Measurements from ENCODE around the gene LMTK2.
A peak's percentile ranks its signal among the peaks of the same experiment; 100 is the strongest.

Gene LMTK2

DNA sequence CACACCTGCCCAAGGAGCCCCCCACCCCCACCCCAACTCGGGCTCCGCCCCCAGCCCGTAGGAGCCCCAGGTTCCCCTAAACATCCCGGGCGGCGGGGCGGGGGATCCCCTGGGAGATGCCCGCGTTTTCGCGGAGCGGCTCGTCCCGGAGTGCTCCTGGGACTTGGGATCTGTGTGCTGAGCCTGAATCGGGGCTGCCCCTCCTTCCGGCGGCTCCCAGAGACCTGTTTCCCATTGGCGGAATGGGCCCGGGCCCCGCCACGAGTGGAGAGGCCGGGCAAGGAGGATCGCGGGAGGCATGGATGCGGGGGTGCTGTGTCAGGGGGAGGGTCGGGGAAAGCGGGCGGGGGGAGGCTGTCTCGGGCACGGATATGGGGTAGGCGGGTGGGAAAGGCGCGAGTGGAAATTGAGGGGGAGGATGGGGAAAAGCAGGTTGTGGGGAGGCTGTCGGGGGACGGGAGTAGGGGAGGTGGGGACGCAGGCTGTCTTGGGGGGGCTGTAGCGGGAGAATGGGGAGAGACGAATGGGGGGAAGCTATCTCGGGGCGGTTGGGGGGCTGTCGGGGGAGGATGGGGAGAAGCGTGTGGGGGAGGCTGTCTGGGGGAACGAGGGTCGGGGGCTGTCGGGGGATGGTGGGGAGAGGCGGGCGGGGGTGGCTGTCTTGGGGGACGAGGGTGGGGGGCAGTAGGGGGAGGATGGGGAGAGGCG, 104.0 kb downstream of the LMTK2 start:
- DNase-seq = peak; percentile 37

DNA sequence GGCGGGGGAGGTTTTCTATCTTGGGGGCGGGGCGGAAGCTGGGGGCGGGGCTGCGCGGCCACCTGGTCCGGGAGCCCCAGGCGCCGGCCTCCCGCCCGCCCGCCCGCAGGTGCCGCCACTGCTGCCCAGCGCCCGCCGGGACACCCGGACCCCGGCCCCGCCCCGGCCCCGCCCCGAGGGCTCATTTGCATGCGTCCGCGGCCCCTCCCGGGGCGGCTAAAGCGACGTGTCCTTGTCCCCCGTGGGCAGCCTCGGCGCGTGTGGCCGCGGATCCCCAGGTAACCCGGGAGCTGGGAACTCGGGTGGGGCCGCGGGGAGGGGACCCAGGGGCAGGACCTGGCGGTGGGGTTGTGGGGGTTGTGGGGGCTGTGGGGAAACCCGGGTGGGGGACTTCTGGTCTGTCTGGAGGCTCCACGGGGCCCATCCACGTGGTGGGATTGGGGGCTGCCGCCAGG, 104.6 kb downstream of the LMTK2 start, which contains the start of gene BHLHA15:
Gene BHLHA15, plus strand, starts transcription at position 219 of the 455 bp plus-strand sequence. CDS start 871 bp downstream, outside the sequence.
- H3K27me3 Mint-ChIP-seq (ENCODE audit: low read depth, poor library complexity) = peaks cover 12% of the 10 kb centered on the region
- peaks cover 13% of the 10 kb centered on the region for H3K36me3 Mint-ChIP-seq (ENCODE audit: low read depth)
- H3K4me3 Mint-ChIP-seq = peak within 1 kb of the TSS; percentile 68
- no peaks in the 10 kb centered on the region for H3K9me3 Mint-ChIP-seq
- TF ChIP-seq, protein P1, sequence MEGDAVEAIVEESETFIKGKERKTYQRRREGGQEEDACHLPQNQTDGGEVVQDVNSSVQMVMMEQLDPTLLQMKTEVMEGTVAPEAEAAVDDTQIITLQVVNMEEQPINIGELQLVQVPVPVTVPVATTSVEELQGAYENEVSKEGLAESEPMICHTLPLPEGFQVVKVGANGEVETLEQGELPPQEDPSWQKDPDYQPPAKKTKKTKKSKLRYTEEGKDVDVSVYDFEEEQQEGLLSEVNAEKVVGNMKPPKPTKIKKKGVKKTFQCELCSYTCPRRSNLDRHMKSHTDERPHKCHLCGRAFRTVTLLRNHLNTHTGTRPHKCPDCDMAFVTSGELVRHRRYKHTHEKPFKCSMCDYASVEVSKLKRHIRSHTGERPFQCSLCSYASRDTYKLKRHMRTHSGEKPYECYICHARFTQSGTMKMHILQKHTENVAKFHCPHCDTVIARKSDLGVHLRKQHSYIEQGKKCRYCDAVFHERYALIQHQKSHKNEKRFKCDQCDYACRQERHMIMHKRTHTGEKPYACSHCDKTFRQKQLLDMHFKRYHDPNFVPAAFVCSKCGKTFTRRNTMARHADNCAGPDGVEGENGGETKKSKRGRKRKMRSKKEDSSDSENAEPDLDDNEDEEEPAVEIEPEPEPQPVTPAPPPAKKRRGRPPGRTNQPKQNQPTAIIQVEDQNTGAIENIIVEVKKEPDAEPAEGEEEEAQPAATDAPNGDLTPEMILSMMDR (IDR thresholded peaks at IDR 0.05) = no peak
- H3K27ac Mint-ChIP-seq = no peak within 1 kb of the TSS
- DNase-seq = peak; percentile 71
- H3K4me1 Mint-ChIP-seq = peaks cover 15% of the 10 kb centered on the region

More for the DNA sequence above, 104.0 kb downstream of the LMTK2 start:
- Mint-ChIP-seq H3K9me3 (no peaks in the 10 kb centered on the region), H3K36me3 (ENCODE audit: low read depth) (peaks cover 17% of the 10 kb centered on the region), H3K27ac (no peak overlapping the region), H3K4me3 (peak overlapping the region; percentile 68), H3K4me1 (peaks cover 10% of the 10 kb centered on the region), H3K27me3 (ENCODE audit: low read depth, poor library complexity) (peaks cover 12% of the 10 kb centered on the region)
- TF ChIP-seq, protein P1 (IDR thresholded peaks at IDR 0.05) = no peak

DNA sequence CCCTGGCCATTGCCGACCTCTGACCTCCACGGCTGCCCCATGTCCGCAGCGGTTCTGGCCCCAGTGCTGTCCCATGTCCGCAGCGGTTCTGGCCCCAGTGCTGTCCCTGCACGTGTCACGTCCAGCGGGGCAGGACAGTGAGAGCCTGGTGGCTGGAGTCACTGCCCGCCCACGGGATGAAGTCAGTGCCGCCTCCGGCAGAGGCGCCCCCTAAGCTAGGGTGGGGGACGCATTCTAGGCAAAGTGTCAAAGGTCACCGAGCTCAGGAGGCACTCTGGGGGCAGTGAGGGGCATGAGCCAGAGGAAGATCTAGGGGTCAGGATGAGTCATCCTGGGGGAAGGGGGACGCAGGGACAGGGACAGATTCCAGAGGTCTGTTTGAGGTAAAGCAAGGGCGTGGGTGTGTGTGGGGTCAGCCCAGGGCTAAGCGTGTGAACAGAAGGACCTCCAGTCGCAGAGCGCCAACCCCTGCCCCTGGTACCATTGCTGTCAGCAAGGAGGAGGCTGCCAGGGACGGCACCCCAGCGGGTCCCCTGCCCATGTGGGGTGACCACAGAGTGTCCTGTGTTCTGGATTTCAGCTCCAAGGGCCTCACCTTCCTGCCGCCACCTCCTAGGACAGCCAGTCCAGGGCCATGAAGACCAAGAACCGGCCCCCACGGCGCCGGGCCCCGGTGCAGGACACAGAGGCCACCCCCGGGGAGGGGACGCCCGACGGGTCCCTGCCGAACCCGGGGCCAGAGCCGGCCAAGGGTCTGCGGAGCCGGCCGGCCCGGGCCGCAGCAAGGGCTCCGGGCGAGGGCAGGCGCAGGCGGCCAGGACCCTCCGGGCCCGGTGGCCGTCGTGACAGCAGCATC, 105.2 kb downstream of the LMTK2 start:
- Mint-ChIP-seq H3K36me3 (ENCODE audit: low read depth) (peaks cover 8% of the 10 kb centered on the region), H3K4me1 (peaks cover 15% of the 10 kb centered on the region), H3K9me3 (no peaks in the 10 kb centered on the region), H3K27me3 (ENCODE audit: low read depth, poor library complexity) (peaks cover 12% of the 10 kb centered on the region), H3K27ac (no peak overlapping the region), H3K4me3 (peak overlapping the region; percentile 59)
- no peak for DNase-seq
- TF ChIP-seq, protein P1 (IDR thresholded peaks at IDR 0.05) = no peak

DNA sequence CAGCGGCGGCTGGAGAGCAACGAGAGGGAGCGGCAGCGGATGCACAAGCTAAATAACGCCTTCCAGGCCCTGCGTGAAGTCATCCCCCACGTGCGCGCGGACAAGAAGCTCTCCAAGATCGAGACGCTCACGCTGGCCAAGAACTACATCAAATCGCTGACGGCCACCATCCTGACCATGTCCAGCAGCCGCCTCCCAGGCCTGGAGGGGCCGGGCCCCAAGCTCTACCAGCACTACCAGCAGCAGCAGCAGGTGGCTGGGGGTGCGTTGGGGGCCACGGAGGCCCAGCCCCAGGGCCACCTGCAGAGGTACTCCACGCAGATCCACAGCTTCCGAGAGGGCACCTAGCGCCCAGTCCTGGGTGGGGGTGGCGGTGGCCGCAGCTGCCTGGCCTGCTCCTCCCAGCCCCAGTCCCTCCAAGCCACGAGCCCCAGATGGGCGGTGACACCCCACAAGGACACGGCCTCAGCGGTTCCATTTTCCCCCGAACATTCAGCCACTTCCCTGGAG, 105.9 kb downstream of the LMTK2 start:
- Mint-ChIP-seq H3K4me1 (peaks cover 15% of the 10 kb centered on the region), H3K27ac (no peak overlapping the region), H3K36me3 (ENCODE audit: low read depth) (peaks cover 1% of the 10 kb centered on the region), H3K4me3 (no peak overlapping the region), H3K27me3 (ENCODE audit: low read depth, poor library complexity) (peaks cover 12% of the 10 kb centered on the region), H3K9me3 (no peaks in the 10 kb centered on the region)
- TF ChIP-seq, protein P1 (IDR thresholded peaks at IDR 0.05) = no peak
- DNase-seq = no peak

DNA sequence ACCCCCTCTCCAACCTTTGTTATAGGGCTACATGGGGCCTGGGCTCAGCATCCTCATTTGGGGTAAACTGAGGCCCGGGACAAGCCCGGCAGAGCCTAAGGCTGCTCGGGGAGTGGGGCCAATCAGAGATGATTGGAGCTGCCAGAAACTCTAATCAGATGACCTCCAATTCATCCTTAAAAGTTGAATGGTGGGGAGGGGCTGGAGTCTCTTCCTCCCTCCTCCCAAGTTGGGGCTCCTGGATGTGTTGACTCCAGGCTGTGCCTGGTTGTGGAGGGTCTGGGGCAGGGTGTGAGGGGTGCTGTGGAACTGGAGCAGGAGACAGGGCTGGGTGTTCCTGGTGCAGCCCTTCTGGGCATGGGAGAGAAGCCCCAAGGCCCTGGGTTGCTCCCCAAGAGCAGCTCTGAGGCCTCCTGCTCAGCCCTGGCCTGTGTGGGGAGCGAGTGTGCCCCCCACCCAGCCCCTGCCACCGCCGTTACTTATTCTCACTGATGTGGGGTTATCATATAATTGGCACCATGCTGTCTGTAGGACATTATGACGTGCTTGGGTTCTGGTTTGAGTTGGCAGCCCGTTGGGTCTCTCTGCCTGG, 106.7 kb downstream of the LMTK2 start:
- Mint-ChIP-seq H3K4me3 (no peak overlapping the region), H3K9me3 (no peaks in the 10 kb centered on the region), H3K36me3 (ENCODE audit: low read depth) (peaks cover 3% of the 10 kb centered on the region), H3K27ac (no peak overlapping the region), H3K4me1 (peaks cover 20% of the 10 kb centered on the region), H3K27me3 (ENCODE audit: low read depth, poor library complexity) (peaks cover 12% of the 10 kb centered on the region)
- no peak for DNase-seq
- TF ChIP-seq, protein P1 (IDR thresholded peaks at IDR 0.05) = no peak
